HG02981 (cell line): ENCODE results near the gene POT1.

Source experiments
- ATAC-seq: cut with Tn5 transposase; IDR thresholded peaks from one replicate; pipeline ENCODE4 v1.9.1; 2021; ENCODE audit warnings: mild to moderate bottlenecking, moderate library complexity; ENCODE audit not compliant: unreplicated experiment

Gene POT1

DNA sequence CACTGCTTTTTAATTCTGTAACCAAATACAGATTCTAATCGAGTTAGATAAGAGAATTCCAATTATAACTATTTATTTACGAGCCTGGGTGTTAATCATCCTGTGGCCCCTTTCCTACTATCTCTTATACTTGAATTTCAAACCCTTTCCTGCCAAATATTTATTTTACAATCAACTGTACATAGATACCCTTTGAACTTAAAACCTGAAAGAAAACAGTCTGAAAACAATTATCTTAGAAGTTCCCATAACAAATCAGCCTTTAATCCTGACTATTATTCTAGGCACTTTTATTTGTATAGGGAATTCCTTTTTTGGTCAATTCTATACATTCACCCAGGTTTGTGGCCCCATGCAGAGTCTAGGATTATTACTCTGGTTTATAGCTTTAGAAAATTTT is 153.5 kb downstream of the POT1 start:
- ATAC-seq: no peak

DNA sequence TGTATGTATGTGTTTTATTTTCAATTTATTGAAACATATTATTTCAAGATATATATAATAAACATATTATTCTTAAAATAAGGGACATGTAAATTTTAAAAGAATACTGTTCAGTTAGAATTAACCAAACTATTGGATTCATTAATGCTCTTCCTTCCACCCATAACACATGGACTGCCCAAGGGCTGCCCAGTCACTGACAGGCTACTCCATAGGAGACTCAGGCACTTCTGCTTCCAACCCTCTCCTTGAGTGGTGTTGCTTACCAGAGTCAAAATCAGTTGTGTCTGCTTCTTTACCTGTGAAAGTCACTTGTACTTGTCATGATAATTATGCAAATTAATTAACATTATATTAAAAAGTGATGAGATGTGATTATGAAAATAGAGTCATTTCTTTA is 154.2 kb downstream of the POT1 start:
- no peak for ATAC-seq

DNA sequence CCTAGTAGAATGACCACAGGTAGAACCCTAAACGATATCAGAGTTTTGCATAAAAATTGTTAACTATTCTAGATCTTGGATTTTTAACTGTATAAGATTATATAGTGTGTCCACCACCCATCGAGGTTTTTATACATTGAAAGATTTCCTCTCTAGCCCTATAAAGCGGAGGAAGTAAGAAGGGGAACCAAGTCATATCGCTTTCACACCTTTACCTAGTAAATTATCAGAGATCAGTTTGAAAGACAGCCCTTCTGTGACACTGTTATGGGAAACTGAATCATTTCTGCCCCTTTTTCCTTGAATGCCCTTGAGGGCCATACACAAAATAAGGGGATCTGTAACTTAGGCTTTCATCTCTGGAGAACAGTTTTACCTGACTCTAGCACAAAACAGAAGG is 155.7 kb downstream of the POT1 start:
- no peak for ATAC-seq

DNA sequence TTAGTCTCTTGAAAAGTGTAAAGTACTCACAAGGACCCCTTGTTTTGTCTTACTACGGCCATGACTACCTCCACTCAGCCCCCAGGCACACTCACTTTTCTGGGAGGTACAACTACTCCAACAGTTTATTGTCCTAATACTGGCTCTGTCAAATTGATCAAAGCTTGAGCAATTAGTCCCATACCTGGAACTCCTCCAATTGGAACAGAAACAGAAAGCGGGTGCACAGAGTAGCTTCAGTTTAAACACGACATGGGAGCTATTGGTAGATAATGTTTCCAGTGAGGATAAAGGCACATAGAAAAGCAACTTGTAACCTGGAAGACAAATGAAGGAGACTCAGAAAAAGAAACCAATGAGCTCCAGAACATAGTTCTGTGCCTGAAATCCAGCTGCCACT is 156.3 kb downstream of the POT1 start:
- no peak for ATAC-seq
